Fibroblast of pulmonary artery (primary cell): ENCODE results near the gene GMPR.

Experiments used
- DNase-seq: peaks from one replicate; pipeline ENCODE4 v3.0.0-alpha.2; 2010; ENCODE audit warnings: low read depth
- H3K4me3 ChIP-seq: replicated peaks from 2 replicates; pipeline ENCODE4 v1.5.1; 2011; ENCODE audit warnings: low read depth, mild to moderate bottlenecking, control low read depth, low read length, moderate library complexity
- CTCF ChIP-seq: IDR thresholded peaks from 2 replicates; pipeline ENCODE4 v1.5.1; 2011; ENCODE audit warnings: mild to moderate bottlenecking, control low read depth, low read length, inconsistent platforms; ENCODE audit errors: missing control alignments

GMPR gene

GRCh38 chr6:16227048-16227562, 11.3 kb upstream of the GMPR start:
- no peak for DNase-seq
- H3K4me3 ChIP-seq, result no peak overlapping the region
- no peak for TF ChIP-seq CTCF

GRCh38 chr6:16227605-16228004, 10.8 kb upstream of the GMPR start:
- no peak for TF ChIP-seq CTCF
- H3K4me3 ChIP-seq, result no peak overlapping the region

GRCh38 chr6:16228043-16228442, 10.3 kb upstream of the GMPR start:
- no peak for DNase-seq
- TF ChIP-seq CTCF, result no peak
- no peak overlapping the region for H3K4me3 ChIP-seq

More at GRCh38 chr6:16227605-16228004, 10.8 kb upstream of the GMPR start:
- DNase-seq, result no peak

GRCh38 chr6:16228709-16229665, 9.4 kb upstream of the GMPR start:
- DNase-seq, result no peak
- no peak for TF ChIP-seq CTCF
- H3K4me3 ChIP-seq, result peak overlapping the region; percentile 28

GRCh38 chr6:16229700-16230099, 8.7 kb upstream of the GMPR start:
- DNase-seq, result no peak
- TF ChIP-seq CTCF, result no peak
- H3K4me3 ChIP-seq, result no peak overlapping the region

GRCh38 chr6:16230953-16231352, 7.4 kb upstream of the GMPR start:
- H3K4me3 ChIP-seq, result no peak overlapping the region
- TF ChIP-seq CTCF, result no peak
- no peak for DNase-seq
